ENCODE measurements around the gene AHR. TPM values are rescaled to one million over a fixed set of nuclear protein-coding genes. Genes with fewer than 3 reads are reported as not detected.
"Not testable (repeated sequence)": the region's sequence is repeated elsewhere in the genome, so short reads cannot be mapped to it uniquely, and the experiment has no call there.

AHR gene
- total RNA-seq, 2 donors from 2014 or later, result 44.1 to 56.1 TPM

- DNase-seq (ENCODE audit: low spot score in 2 of 2), result no peak
- H3K36me3 Mint-ChIP-seq, result no peaks in the 10 kb centered on the region
- no peak overlapping the region for H3K27ac Mint-ChIP-seq
- no peak for ATAC-seq
- H3K9me3 Mint-ChIP-seq, result no peaks in the 10 kb centered on the region
Measured at GRCh38 chr7:17376595-17376994, 78.1 kb downstream of the AHR start.

- H3K36me3 Mint-ChIP-seq, result no peaks in the 10 kb centered on the region
- ATAC-seq, result no peak
- DNase-seq (ENCODE audit: low spot score in 2 of 2), result no peak
- H3K9me3 Mint-ChIP-seq, result no peaks in the 10 kb centered on the region
- H3K27ac Mint-ChIP-seq, result no peak overlapping the region
Measured at GRCh38 chr7:17380736-17381662, 82.5 kb downstream of the AHR start.

- not testable (repeated sequence) for H3K27ac Mint-ChIP-seq; DNase-seq (ENCODE audit: low spot score in 2 of 2); H3K9me3 Mint-ChIP-seq; H3K36me3 Mint-ChIP-seq; ATAC-seq
Measured at GRCh38 chr7:17382408-17383354, 84.2 kb downstream of the AHR start.

GRCh38 chr7:17384400-17384799 is 85.9 kb downstream of the AHR start:
- ATAC-seq (no peak), DNase-seq (ENCODE audit: low spot score in 2 of 2) (no peak)
- H3K36me3 Mint-ChIP-seq, result no peaks in the 10 kb centered on the region
- H3K27ac Mint-ChIP-seq, result no peak overlapping the region
- H3K9me3 Mint-ChIP-seq, result no peaks in the 10 kb centered on the region

- Mint-ChIP-seq H3K27ac (no peak overlapping the region), H3K9me3 (no peaks in the 10 kb centered on the region), H3K36me3 (no peaks in the 10 kb centered on the region)
- ATAC-seq, result no peak
- no peak for DNase-seq (ENCODE audit: low spot score in 2 of 2)
Measured at GRCh38 chr7:17385612-17386011, 87.2 kb downstream of the AHR start.

- peaks cover 0 to 19% of the 10 kb centered on the region in 2 donors for H3K9me3 Mint-ChIP-seq
- ATAC-seq, result no peak
- DNase-seq (ENCODE audit: low spot score in 2 of 2), result no peak
- peaks cover 6 to 26% of the 10 kb centered on the region in 2 donors for H3K36me3 Mint-ChIP-seq
- H3K27ac Mint-ChIP-seq, result no peak overlapping the region
Measured at GRCh38 chr7:17390392-17390791, 91.9 kb downstream of the AHR start.

- no peak overlapping the region for H3K27ac Mint-ChIP-seq
- ATAC-seq, result no peak
- DNase-seq (ENCODE audit: low spot score in 2 of 2), result no peak
Measured at GRCh38 chr7:17391366-17391765, 92.9 kb downstream of the AHR start.

GRCh38 chr7:17392846-17393245 is 94.4 kb downstream of the AHR start:
- DNase-seq (ENCODE audit: low spot score in 2 of 2) (no peak), ATAC-seq (no peak)
- Mint-ChIP-seq H3K27ac (no peak overlapping the region), H3K36me3 (peaks cover 6 to 27% of the 10 kb centered on the region in 2 donors), H3K9me3 (peaks cover 0 to 19% of the 10 kb centered on the region in 2 donors)

More at GRCh38 chr7:17391366-17391765, 92.9 kb downstream of the AHR start:
- H3K36me3 Mint-ChIP-seq, result peaks cover 6 to 27% of the 10 kb centered on the region in 2 donors
- peaks cover 0 to 19% of the 10 kb centered on the region in 2 donors for H3K9me3 Mint-ChIP-seq

- DNase-seq (ENCODE audit: low spot score in 2 of 2); H3K27ac Mint-ChIP-seq; ATAC-seq: not testable (repeated sequence)
- peaks cover 6 to 27% of the 10 kb centered on the region in 2 donors for H3K36me3 Mint-ChIP-seq
- H3K9me3 Mint-ChIP-seq, result peaks cover 0 to 19% of the 10 kb centered on the region in 2 donors
Measured at GRCh38 chr7:17394563-17394962, 96.1 kb downstream of the AHR start.

Data from activated naive CD4-positive, alpha-beta T cell treated with anti-CD3 and anti-CD28 coated beads, Interleukin-2, amount 50 U/mL, for 72 hours (primary cell).